HL-60/S4 treated with retinoic acid at 250 ng/mL for 4 days and 3 days (cell line): ENCODE data around the gene FOXJ3.

Source experiments
- in situ Hi-C: fragments of 300-500 bp; cut with MboI; formaldehyde crosslinking; loops from 2 replicates; pipeline ENCODE4 v1.7.0; 2022; ENCODE audit warnings: low sequenced_read_pairs

The FOXJ3 gene

GRCh38 chr1:42148166-42148565 lies 186.9 kb downstream of the FOXJ3 start:
- in situ Hi-C loops, result no loop called here

- in situ Hi-C loops, result no loop called here
Measured at GRCh38 chr1:42146626-42147320, 188.3 kb downstream of the FOXJ3 start.

DNA sequence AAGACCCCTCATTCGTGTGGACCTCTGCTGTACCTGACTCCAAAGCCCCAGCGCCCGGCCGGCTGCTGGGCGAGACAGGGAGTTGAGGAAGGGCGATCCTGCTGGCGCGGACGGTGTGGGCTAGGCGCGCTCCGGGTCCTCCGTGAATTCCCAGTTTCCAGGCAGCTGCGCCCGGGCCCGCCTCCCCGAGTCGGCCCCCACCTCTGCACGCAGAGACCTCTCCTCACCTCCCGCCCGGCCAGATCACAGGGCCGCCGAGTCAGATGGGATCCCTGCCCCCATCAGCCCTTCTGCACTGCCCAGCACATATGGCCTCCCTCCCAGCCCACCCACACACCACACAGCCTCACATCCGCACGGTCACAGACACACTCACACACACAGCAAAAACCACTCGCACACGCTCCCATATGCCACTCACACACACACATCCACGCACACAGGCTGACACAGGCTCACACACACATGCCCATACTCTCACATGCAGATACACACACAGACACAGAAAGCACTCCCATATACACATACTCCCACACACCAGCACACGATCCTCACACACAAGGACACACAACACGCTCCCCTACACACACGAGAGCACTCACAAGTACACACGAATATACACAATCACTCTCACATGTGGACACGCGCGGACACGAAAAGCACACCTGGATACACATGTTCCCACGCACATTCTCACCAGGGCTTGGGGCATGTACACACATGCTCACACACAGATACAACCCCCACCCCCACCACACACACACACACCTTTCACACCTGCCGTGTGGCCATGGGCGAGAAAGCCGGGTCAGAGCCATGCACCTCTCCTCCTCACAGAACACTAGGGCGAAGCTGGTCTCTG lies 189.0 kb downstream of the FOXJ3 start:
- in situ Hi-C loops, result no loop called here

DNA sequence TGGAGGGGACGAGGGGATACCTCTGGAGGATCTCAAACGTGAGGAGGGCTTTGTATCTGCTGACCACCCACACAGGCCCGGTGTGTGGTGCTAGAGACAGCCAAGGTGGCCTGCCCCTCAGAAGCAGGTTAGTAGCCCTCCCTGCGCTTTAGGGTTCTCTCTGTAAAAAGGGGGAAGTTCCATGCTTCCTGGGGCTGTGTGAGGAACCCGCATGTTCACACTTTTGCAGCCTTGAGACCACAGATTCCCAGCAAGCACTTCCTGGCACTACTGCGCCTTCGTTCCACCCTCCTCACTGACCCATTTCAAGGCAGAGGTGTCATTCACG lies 189.7 kb downstream of the FOXJ3 start:
- in situ Hi-C loops, result no loop called here

DNA sequence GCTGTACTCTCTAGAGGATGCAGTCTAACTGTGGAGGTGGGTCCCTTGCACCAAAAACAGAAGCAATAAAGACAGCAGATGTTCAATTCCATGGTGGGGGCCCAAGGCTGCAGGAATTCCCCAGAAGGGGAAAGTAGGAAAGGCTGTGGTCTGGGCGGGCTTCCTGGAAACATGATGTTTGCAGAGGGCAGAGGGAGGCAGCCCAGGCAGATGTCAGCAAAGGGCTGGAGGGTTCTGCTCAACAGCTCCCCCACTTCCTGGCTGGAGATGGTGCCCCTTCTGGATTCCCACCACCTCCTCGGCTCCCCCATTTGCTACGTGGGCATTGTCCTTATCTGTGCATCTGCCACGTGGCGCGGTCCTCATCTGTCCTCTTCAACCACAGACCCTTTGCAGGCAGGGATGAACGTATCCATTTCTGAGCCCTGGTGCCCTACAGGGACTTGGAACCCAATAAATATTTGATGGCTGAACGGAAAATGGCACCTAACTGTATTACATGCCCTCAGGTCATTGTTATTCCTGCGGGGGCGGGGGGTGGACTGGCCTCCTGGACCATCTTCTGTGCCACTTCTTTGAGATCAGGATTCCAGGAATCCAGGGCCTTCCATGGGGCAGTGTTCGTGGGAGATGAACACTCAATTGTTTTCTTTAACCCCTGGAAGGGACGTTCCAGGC lies 190.2 kb downstream of the FOXJ3 start:
- in situ Hi-C loops, result no loop called here

- in situ Hi-C loops, result no loop called here
Measured at GRCh38 chr1:42143896-42144710, 190.9 kb downstream of the FOXJ3 start.

DNA sequence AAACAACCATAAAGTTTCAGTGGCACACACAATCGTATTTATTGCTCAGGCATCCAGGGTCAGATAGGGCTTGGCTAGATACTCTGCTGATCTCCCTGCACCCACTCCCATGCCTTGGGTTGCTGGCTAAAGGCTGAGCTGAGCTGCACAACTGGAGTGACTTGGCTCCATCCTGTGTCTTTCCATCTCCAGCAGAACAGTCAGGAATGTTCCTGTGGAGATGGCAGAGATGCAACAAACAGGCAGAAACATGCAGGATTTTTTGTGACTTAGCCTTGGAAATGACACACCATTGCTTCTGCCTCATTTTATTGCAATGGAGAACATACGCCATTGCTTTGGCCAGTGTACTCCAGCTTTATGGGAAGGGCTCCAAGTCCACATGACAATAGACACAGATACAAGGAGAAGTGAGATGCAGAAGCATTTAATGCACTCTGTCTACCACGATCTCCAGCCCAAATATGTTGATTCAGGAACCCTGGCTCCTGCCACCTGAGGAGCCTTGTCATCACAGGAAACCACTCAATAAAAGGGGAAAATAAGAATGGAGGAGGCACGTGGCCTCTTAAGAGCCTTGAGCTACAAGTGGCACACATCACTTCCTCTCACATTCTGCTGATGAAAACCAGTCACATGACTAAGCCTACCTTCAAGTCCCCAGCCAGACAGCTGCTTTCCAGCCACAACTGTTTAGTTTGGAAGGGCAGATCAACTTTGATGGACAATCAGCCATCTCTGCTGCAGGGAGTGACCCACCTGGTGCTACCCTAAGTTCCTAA lies 191.9 kb downstream of the FOXJ3 start:
- in situ Hi-C loops, result no loop called here

- in situ Hi-C loops, result no loop called here
Measured at GRCh38 chr1:42141978-42142377, 193.1 kb downstream of the FOXJ3 start.

DNA sequence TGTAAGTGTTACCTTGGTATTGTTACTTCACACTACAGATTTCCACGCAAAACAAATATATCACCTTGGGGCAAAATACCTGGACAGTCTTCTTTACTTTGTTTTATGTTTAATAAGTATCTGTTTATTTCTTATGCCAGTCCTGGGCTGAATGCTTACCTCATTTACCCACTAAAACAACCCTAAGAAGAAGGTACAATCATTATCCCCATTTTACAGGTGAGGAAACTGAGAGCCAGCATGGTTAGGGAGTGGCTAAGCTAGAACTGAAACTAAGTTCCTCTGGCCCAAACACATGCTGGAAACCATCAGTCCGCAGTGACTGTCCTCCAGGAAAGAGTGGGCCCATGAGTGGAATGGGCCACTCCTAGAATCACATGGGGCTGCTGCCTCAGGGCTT lies 194.8 kb downstream of the FOXJ3 start:
- in situ Hi-C loops, result no loop called here

DNA sequence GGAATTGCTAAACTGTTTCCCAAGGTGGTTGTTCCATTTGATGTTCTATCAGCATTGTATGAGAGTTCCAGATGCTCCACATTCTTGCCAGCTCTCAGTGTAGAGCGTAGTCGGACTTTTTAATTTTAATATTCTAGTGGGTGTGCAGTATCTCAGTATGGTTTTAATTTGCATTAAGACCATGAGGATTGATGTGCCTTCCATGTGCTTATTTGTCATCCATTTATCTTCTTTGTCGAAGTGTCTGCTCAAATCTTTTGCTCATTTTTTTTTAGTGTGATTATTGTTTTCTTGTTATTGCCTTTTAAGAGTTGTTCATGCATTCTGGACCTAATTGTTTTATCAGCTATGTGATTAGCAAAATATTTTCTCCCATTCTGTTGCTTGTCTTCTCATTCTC lies 195.6 kb downstream of the FOXJ3 start:
- in situ Hi-C loops, result no loop called here

GRCh38 chr1:42138586-42138985 lies 196.4 kb downstream of the FOXJ3 start:
- in situ Hi-C loops, result no loop called here

- in situ Hi-C loops, result no loop called here
Measured at GRCh38 chr1:42137766-42138165, 197.3 kb downstream of the FOXJ3 start.

DNA sequence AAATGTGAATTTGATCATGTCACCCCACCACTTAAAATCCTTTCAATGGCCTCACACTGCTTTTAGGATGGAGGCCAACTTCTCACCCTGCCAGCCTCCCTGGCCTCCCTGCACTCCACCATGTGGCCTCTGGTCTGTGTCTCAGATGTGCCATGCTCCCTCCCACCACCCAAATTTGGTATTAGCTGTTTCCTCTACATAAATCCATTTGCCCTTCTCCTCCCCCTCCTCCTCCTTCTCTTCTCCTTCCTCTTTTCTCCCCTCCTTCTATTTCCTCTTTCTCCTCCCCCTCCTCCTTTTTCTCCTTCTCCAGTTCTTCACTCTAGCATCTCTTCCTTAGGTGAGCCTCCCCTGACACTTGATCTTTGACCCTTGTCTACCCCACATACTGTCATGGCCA lies 198.6 kb downstream of the FOXJ3 start:
- in situ Hi-C loops, result no loop called here

- in situ Hi-C loops, result no loop called here
Measured at GRCh38 chr1:42135426-42135825, 199.6 kb downstream of the FOXJ3 start.

DNA sequence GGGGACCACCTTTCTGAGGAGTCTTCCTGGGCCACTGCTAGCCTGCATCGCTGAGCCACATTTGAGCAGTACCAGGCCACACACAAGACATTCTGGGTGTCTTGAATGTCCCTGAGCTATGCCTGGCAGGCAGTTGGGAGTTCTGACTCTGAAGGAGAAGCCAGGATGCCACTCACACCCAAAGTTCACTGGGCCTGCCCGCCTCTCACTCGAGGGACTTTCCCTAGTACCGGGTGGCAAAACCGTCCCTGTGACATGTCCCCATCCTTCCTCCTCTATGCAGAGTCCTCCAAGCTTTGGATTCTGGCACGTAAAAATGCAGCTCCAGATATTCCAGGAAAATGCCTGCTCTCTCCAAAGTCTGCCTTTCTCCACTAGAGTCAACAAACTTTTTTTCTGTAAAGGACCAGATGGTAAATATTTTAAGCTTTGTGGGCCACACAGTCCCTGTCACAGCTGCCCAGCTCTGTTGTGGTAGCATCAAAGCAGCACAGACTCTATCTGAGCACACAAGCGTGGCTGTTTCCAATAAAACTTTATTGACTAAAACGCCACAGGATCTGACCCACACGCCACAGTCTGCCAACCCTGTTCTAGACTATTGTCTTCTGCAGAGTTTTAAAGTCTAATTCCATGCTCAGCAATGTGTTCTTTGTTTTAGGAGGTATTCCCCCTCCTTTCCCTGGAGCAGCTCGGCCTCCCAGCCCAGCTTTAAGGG lies 201.1 kb downstream of the FOXJ3 start:
- in situ Hi-C loops, result no loop called here

- in situ Hi-C loops, result no loop called here
Measured at GRCh38 chr1:42133390-42133789, 201.6 kb downstream of the FOXJ3 start.

DNA sequence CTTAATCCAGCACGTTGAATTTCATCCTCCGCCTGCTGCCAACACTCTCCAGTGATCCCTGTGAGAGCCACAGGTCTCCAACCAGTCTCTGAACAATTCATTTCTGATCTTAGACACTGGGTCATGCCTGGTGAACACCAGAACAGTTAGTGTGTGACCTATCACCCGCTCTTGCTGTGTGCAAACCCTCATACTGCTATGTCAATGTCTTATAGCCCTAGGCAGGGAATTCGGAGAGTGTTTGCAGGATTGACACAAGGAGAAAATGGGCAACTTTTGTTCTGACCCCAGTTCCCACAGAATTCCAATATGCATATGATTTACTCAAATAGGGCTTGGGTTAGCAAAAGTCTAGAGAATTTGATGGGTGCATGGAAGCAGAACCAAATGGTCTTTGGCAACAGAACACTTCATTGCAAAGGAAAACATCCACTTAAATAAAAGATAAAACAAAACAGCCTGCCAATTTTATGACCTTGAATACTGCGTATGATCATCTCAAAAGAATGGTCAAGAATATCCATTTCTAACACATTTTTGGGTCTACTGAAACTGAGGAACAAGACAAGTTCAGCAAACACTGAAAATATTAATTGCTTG lies 204.9 kb downstream of the FOXJ3 start:
- in situ Hi-C loops, result no loop called here

DNA sequence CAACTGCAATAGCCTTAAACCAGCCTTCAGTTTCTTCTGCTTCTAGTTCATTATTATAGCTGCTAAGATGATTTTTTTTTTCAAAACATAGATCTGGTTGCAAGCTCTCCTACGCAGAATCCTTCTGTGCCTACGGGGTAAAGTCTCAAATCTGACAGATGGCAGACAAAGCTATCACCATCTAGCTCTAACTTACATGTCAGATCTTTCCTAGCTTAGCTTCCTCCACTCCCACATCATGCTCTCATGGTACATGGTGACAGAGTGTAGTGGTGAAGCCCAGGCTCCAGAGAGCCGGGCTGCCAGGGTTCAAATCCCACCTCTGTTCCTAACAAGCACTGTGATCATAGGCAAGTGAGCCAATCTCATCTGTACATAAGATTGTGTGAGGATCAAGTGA lies 206.1 kb downstream of the FOXJ3 start:
- in situ Hi-C loops, result no loop called here

DNA sequence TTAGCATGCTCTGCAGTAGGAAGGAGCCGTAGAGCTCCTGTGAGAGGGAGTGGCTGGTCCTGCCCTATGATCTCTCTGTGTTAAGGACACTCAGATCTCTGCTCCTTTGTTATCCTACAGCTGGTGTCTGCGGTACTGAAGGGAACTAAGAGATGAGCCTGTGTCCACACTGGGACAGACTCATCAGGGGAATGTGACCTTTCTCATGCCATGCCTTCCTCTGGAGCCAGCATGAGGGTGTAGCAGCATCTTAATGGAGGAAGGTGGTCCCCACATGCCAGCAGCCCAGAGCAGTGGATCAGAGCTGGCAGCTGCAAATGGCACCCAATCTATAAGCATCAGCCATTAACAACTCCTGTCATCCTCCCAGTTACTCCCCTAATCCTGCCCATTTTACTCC lies 206.5 kb downstream of the FOXJ3 start:
- in situ Hi-C loops, result no loop called here
